D721Med (cell line): Measurements from ENCODE around the gene CDH23.

ENCODE experiments used
- DNase-seq: peaks from one replicate; pipeline ENCODE4 v3.0.0; 2011; ENCODE audit warnings: low spot score; ENCODE audit not compliant: insufficient read length
- FAIRE-seq: peaks from 2 replicates; lab custom pipeline; 2011; peaks lifted over from hg19 to GRCh38; lab: Jason Lieb, UNC
- TF ChIP-seq, protein P1 (sequence below): IDR thresholded peaks from 2 replicates; pipeline ENCODE4 v1.5.1; 2012; ENCODE audit warnings: mild to moderate bottlenecking, control low read depth; ENCODE audit not compliant: insufficient read depth; ENCODE audit errors: missing control alignments

CDH23 gene

DNA sequence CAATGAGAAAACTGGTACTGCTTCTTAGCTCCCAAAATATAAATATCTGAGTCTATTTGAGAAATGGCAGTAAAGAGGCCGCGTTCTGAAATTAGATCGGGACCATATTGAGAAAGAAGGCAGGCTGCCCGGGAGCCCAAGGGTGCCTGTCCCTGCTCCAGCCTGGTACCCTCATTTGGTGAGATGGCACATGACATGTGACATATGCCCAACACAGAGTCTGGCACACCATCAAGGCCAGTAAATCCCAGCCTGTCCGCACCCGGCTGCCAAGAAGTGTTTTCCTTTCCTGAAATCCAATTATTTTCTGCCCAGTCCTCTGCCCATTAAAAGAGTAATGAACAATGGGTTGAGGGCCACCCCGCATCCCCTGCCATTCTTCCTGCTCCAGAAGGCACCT lies 66.4 kb downstream of the CDH23 start:
- TF ChIP-seq, protein P1, sequence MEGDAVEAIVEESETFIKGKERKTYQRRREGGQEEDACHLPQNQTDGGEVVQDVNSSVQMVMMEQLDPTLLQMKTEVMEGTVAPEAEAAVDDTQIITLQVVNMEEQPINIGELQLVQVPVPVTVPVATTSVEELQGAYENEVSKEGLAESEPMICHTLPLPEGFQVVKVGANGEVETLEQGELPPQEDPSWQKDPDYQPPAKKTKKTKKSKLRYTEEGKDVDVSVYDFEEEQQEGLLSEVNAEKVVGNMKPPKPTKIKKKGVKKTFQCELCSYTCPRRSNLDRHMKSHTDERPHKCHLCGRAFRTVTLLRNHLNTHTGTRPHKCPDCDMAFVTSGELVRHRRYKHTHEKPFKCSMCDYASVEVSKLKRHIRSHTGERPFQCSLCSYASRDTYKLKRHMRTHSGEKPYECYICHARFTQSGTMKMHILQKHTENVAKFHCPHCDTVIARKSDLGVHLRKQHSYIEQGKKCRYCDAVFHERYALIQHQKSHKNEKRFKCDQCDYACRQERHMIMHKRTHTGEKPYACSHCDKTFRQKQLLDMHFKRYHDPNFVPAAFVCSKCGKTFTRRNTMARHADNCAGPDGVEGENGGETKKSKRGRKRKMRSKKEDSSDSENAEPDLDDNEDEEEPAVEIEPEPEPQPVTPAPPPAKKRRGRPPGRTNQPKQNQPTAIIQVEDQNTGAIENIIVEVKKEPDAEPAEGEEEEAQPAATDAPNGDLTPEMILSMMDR, result no peak
- DNase-seq (no peak), FAIRE-seq (no peak)

DNA sequence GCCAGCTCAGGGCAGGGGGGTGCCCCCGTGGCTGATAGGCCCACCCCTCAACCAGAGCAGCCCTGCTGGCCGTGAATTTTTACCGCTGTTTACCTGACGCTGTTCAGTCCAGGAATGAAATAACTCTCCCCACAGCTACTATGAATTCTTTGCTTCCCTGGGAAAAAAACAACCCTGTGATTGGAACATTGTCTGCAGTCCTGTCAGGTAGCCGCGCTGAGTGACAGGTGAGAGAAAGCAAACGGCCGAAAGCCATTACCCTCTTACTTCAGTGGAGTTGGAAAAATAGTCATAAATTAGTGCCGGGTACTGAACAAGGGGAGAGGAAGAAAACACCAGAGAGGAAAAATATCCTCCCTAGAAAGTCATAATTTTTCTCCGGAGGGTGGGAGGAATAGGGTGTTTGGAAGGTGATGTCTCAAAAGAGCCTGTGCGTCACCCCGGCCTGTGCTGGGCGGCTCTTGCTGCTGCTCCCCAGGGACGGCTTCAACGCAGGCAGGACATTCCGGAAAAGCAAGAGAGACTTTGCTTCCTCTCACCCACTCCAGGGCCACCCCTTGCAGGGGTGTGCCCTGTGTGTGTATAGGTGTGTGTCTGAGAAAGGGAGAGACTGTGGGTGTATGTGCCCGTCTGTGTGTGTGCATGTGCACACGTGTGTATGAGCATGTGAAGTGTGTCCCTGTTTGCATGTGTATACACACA lies 69.0 kb downstream of the CDH23 start:
- DNase-seq, result no peak
- TF ChIP-seq, protein P1, result no peak
- FAIRE-seq, result no peak

DNA sequence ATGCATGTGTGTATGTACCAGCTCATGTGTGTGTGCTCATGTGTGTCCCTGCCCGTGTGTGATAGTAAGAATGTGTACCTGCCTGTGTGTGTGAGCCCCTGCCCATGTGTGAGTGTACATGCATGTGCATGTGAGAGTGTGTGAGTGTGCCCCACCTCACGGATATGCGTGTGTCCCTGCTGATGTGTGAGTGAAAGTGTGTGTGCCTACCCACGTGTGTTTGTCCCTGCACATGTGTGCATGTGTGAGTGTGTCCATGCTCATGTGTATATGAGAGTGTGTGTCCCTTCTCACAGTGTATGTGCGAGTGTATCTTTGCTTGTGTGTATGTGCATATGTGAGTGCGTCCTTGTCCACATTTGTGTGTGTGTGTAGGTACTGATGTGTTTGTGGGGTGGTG lies 69.6 kb downstream of the CDH23 start:
- FAIRE-seq (no peak), DNase-seq (no peak)
- TF ChIP-seq, protein P1, result no peak

DNA sequence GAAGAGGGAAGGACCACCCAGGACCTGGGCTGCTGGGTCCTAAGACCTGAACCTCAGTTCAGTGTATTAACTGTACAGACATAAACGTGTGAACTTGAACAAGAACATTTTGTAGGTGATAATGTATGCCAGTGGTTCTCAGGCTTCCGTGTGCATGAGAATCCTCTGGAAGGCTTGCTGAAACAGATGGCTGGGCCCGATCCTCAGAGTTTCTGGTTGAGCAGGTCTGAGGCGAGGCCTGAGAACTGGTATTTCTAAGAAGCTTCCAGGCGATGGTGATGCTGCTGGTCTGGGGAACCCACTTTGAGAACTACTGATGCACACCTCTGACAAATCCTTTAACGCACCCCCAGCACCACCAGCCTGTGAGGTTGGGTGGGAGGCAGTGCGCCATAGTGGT lies 70.4 kb downstream of the CDH23 start:
- DNase-seq (no peak), FAIRE-seq (no peak)
- TF ChIP-seq, protein P1, result no peak

DNA sequence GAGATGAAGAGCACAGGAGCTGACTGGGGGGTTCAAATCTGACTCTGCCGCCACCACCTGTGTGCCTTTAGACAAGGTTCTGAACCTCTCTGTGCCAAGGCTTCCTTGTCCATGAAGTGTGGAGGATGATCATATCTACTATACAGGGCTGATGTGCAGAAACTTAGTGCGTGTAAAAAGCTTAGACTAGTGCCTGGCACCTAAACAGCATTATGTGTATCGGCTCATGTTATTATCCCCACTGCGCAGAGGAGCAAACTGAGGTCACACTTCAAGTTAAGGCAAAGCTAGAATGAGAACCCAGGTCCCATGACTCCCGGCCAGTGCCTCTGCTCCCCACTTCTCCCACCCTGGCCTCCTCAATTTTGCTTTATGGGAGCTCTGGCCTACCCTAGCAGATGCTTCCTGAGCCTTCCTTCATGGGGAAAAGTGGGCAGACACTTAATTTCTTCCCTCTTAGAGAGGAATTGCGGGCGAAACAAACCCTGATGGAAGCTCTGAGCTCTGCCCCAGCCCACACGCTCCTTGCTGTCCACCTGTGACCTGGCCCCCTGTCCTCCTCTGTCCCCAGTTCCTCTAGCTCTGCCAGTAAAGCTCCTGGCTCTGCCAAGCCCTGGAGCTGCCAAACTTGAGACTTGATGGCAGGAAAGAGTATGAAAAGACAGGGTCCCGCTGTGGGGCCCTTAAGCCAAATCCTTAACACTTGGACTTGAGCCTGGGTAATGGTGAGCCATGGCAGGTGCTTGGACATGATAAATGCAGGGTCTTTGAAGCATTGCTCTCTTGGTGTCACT lies 71.0 kb downstream of the CDH23 start:
- FAIRE-seq, result no peak
- TF ChIP-seq, protein P1, result no peak
- DNase-seq, result no peak

DNA sequence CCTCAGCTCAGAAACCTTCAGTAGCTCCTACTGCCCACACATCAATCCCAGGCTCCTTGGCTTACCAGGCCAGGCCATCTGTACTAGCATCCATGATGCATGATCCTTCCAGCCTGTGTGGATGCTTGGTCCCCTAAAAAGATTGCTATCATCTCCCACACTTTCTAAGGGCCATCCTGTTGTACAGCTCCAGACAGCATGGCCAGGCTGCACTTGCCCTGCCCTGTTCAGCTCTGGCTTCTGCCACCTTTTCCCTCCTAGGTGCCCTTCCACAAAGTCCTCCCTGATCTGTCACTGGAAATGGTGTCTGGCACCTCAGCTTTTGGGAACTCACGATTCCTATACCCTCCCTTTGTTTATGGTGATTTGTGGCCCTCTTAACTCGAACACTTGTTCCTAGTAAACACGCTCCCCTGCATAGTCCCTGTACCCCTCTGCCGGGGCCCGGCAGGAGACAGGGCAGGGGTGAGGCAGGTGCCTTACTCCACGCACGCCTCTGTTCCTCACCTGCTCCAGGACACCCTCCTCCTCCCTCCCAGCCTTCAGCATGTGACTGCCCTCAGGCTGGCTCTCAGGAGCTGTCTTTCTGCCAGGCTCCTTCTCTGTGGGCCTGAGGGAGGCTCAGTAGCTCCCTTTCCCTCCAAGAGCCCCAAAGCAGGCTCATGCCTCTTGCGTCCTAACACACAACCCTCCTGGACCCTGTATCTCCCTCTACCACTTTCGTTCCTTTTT lies 71.8 kb downstream of the CDH23 start:
- no peak for DNase-seq
- TF ChIP-seq, protein P1, result no peak
- FAIRE-seq, result no peak
